ENCODE data around the gene CILP. TPM values are rescaled to one million over a fixed set of nuclear protein-coding genes. Genes with fewer than 3 reads are reported as not detected.
"Not testable (repeated sequence)": the region's sequence is repeated elsewhere in the genome, so short reads cannot be mapped to it uniquely, and the experiment has no call there.

CILP gene
- total and polyA plus RNA-seq, 7 donors: 0.92 to 205 (median 26.7) TPM

- Histone ChIP-seq H3K27ac (peak overlapping the region; percentile 51 to 55 (median 54)), H3K9me3 (no peaks in the 10 kb centered on the region), H3K4me1 (peaks cover 0 to 24% (median 17%) of the 10 kb centered on the region in 4 donors), H3K27me3 (no peaks in the 10 kb centered on the region), H3K36me3 (no peaks in the 10 kb centered on the region), H3K4me3 (no peak overlapping the region)
- no peak for TF ChIP-seq POLR2A (IDR thresholded peaks at IDR 0.05)
- TF ChIP-seq POLR2AphosphoS5 (IDR thresholded peaks at IDR 0.05): no peak
- TF ChIP-seq EP300 (IDR thresholded peaks at IDR 0.05): no peak
- TF ChIP-seq, protein P1, sequence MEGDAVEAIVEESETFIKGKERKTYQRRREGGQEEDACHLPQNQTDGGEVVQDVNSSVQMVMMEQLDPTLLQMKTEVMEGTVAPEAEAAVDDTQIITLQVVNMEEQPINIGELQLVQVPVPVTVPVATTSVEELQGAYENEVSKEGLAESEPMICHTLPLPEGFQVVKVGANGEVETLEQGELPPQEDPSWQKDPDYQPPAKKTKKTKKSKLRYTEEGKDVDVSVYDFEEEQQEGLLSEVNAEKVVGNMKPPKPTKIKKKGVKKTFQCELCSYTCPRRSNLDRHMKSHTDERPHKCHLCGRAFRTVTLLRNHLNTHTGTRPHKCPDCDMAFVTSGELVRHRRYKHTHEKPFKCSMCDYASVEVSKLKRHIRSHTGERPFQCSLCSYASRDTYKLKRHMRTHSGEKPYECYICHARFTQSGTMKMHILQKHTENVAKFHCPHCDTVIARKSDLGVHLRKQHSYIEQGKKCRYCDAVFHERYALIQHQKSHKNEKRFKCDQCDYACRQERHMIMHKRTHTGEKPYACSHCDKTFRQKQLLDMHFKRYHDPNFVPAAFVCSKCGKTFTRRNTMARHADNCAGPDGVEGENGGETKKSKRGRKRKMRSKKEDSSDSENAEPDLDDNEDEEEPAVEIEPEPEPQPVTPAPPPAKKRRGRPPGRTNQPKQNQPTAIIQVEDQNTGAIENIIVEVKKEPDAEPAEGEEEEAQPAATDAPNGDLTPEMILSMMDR (IDR thresholded peaks at IDR 0.05): no peak
- intact Hi-C loops (cut with DNase I): loop anchor here (10.0 kb wide), 1 partner anchor 190 kb away; no protein-coding TSS in a partner anchor
- peak; percentile 81 for DNase-seq
- WGBS, 2 donors: 67 to 69% methylated on average over 7 of the region's 7 CpGs
Observed at GRCh38 chr15:65194826-65195547, 16.3 kb downstream of the CILP start.

DNA sequence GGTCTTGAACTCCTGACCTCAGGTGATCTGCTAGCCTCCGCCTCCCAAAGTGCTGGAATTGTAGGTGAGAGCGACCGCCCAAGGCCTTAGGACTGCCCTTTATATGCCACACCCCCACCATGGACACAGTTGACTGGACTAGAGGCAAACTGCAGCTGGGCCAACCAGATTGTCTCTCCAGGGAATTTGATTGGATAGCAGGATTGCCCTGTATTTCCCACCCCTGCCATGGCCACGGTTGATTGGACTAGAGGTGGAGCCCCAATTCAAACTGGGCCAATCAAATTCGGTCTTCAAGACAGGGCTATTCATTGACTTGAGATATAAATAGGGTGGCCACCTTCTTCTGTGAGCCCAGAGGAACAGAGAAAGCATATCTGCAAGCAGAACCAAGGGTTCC, 19.3 kb downstream of the CILP start:
- H3K9me3 ChIP-seq: no peaks in the 10 kb centered on the region
- no peak overlapping the region for H3K4me3 ChIP-seq
- H3K27me3 ChIP-seq: no peaks in the 10 kb centered on the region
- peak; percentile 41 for DNase-seq
- 91 to 96% methylated on average over 5 of the region's 5 CpGs for WGBS, 2 donors
- TF ChIP-seq, protein P1 (IDR thresholded peaks at IDR 0.05): no peak
- TF ChIP-seq POLR2AphosphoS5 (IDR thresholded peaks at IDR 0.05) (no peak), EP300 (IDR thresholded peaks at IDR 0.05) (no peak), POLR2A (IDR thresholded peaks at IDR 0.05) (no peak)
- H3K4me1 ChIP-seq: peaks cover 0 to 31% (median 19%) of the 10 kb centered on the region in 4 donors
- no peak overlapping the region for H3K27ac ChIP-seq
- no peaks in the 10 kb centered on the region for H3K36me3 ChIP-seq
- intact Hi-C loops (cut with DNase I): loop anchor here (10.0 kb wide), 1 partner anchor 193 kb away; no protein-coding TSS in a partner anchor

DNA sequence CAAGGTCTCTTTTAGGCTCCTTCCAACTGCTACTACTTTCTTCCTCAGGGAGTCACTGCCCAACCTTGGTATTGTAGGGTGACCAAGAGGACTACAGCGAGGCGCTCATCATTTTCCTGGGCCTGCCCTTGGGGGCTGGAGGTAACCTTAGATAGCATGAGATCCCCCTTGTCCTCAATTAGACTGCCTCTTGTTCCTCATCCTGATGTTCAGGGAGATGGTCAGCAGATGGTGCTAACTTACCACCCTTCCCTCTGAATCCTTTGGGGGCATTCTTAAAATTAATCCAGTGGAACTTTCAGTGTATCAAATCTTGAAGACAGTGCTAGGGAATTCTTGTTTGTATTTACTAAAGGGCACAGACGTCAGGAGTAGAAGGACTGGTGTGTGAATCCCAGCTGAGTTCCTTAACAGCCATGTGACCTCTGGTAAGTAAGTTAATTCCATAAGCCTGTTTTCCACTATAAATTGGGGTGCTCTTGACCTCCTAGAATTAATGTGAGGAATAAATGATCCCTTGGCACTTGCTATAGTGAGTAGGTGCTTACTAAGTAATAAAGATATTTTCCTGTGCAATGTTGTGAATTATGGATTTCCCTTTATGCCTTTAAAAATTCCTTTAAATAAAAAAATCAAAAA, 22.1 kb downstream of the CILP start:
- DNase-seq: peak; percentile 63
- Histone ChIP-seq H3K36me3 (no peaks in the 10 kb centered on the region), H3K9me3 (no peaks in the 10 kb centered on the region), H3K27me3 (no peaks in the 10 kb centered on the region), H3K4me3 (no peak overlapping the region), H3K4me1 (peaks cover 0 to 15% (median 7%) of the 10 kb centered on the region in 4 donors), H3K27ac (no peak overlapping the region)
- intact Hi-C loops (cut with DNase I): loop anchor here (1.0 to 2.0 kb wide), 2 partner anchors 82 to 108 kb away; partner anchors contain the start of gene RNU5A-1
- TF ChIP-seq, protein P1 (IDR thresholded peaks at IDR 0.05): peak; percentile 72 to 90 (median 76)
- TF ChIP-seq EP300 (IDR thresholded peaks at IDR 0.05): no peak
- 29 to 46% methylated on average over 3 of the region's 3 CpGs for WGBS, 2 donors

DNA sequence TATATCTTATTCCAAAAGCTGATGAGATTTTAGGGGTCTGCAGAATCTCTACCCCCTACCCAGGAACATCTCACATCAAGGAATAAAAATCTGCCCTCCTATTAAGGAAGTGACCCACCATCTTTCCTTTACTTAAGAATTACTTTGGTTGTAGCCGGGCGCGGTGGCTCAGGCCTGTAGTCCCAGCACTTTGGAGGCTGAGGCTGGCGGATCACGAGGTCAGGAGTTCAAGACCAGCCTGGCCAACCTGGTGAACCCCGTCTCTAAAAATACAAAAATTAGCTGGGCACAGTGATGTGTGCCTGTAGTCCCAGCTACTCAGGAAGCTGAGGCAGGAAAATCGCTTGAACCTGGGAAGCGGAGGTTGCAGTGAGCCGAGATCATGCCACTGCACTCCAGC, 22.8 kb downstream of the CILP start:
- H3K27ac ChIP-seq, H3K9me3 ChIP-seq, H3K27me3 ChIP-seq, H3K4me3 ChIP-seq, H3K36me3 ChIP-seq: not testable (repeated sequence)
- peak; percentile 44 for DNase-seq
- H3K4me1 ChIP-seq: peaks cover 0 to 17% (median 9%) of the 10 kb centered on the region in 4 donors
- 91% methylated on average over 9 of the region's 9 CpGs for WGBS, 2 donors
- intact Hi-C loops (cut with DNase I): loop anchor here (2.0 kb wide), 1 partner anchor 108 kb away; the partner anchor contains the start of gene RNU5A-1

Measured in sigmoid colon (tissue), 7 donors.